Neuronal stem cell (in vitro differentiated cells): ENCODE results near the gene FAM180A.

ENCODE experiments used
- DNase-seq: peaks from one replicate; pipeline ENCODE4 v3.0.0-alpha.2; 2013; ENCODE audit warnings: low spot score
- H2AFZ ChIP-seq: one replicate; pipeline ENCODE4 v1.6.1; 2013; ENCODE audit warnings: mild to moderate bottlenecking, low read length, inconsistent platforms
- H2AK5ac ChIP-seq: 2 replicates; pipeline ENCODE4 v1.6.1; 2013; ENCODE audit warnings: low read depth, mild to moderate bottlenecking, inconsistent platforms, low read length, moderate library complexity, mixed read lengths
- H2BK120ac ChIP-seq: 2 replicates; pipeline ENCODE4 v1.6.1; 2013; ENCODE audit warnings: low read depth, mild to moderate bottlenecking, inconsistent platforms, low read length, moderate library complexity, mixed read lengths
- H2BK12ac ChIP-seq: one replicate; pipeline ENCODE4 v1.6.1; 2013; ENCODE audit warnings: low read length, inconsistent platforms
- H2BK15ac ChIP-seq: 2 replicates; pipeline ENCODE4 v1.6.1; 2013; ENCODE audit warnings: mild to moderate bottlenecking, low read length, inconsistent platforms, mixed read lengths
- H2BK5ac ChIP-seq: one replicate; pipeline ENCODE4 v1.6.1; 2013; ENCODE audit warnings: inconsistent platforms, mild to moderate bottlenecking, low read length, moderate library complexity
- H3K14ac ChIP-seq: one replicate; pipeline ENCODE4 v1.6.1; 2013; ENCODE audit warnings: low read length, inconsistent platforms
- H3K18ac ChIP-seq: 2 replicates; pipeline ENCODE4 v1.6.1; 2013; ENCODE audit warnings: low read length, inconsistent platforms
- H3K23ac ChIP-seq: 2 replicates; pipeline ENCODE4 v1.6.1; 2013; ENCODE audit warnings: low read depth, mild to moderate bottlenecking, mixed read lengths, low read length, inconsistent platforms; ENCODE audit not compliant: poor library complexity
- H3K27ac ChIP-seq: replicated peaks from 3 replicates; pipeline ENCODE4 v1.5.1; 2013; ENCODE audit warnings: low read length, inconsistent platforms
- H3K27me3 ChIP-seq, 3 experiments: 2 replicates each; pipeline ENCODE4 v1.6.1; 2013; ENCODE audit warnings: low read length in 3 of 3, mild to moderate bottlenecking in 2 of 3, inconsistent platforms in 1 of 3, low read depth in 1 of 3, mixed read lengths in 1 of 3, moderate library complexity in 1 of 3; ENCODE audit not compliant: control insufficient read depth in 3 of 3, insufficient read depth in 3 of 3
- H3K36me3 ChIP-seq, 2 donors: replicated peaks in 1 of 2; 2 replicates each; pipeline ENCODE4 v1.6.1; 2013; ENCODE audit warnings: low read length in 2 of 2; ENCODE audit not compliant: control insufficient read depth in 2 of 2, insufficient read depth in 2 of 2
- H3K4ac ChIP-seq: 2 replicates; pipeline ENCODE4 v1.6.1; 2013; ENCODE audit warnings: inconsistent platforms, mild to moderate bottlenecking, low read length, moderate library complexity
- H3K4me1 ChIP-seq, 2 donors: 1 replicate in 1 of 2; 2 replicates in 1 of 2; pipeline ENCODE4 v1.6.1; 2013; ENCODE audit warnings: low read length in 2 of 2, low read depth in 1 of 2; ENCODE audit not compliant: control insufficient read depth in 2 of 2, insufficient read depth in 1 of 2
- H3K4me2 ChIP-seq: one replicate; pipeline ENCODE4 v1.6.1; 2013; ENCODE audit warnings: mild to moderate bottlenecking, low read length, inconsistent platforms; ENCODE audit not compliant: insufficient read depth, poor library complexity, severe bottlenecking
- H3K4me3 ChIP-seq, 2 donors: 2 replicates each; pipeline ENCODE4 v1.5.1; 2013; ENCODE audit warnings: low read length in 2 of 2, mild to moderate bottlenecking in 2 of 2, inconsistent platforms in 1 of 2, moderate library complexity in 1 of 2
- H3K79me1 ChIP-seq: one replicate; pipeline ENCODE4 v1.6.1; 2013; ENCODE audit warnings: low read depth, mild to moderate bottlenecking, inconsistent platforms, low read length, moderate library complexity
- H3K9ac ChIP-seq: one replicate; pipeline ENCODE4 v1.6.1; 2013; ENCODE audit warnings: mild to moderate bottlenecking, low read depth, low read length, inconsistent platforms; ENCODE audit not compliant: poor library complexity
- H3K9me3 ChIP-seq, 2 donors: replicated peaks in 1 of 2; 2 replicates each; pipeline versions ENCODE3 to v1.6.1; 2013; ENCODE audit warnings: low read length in 2 of 2, mild to moderate bottlenecking in 2 of 2, inconsistent platforms in 1 of 2, low read depth in 1 of 2, mixed read lengths in 1 of 2, moderate library complexity in 1 of 2; ENCODE audit not compliant: control insufficient read depth in 2 of 2, insufficient read depth in 1 of 2
- H4K8ac ChIP-seq: one replicate; pipeline ENCODE4 v1.6.1; 2013; ENCODE audit warnings: low read depth, mild to moderate bottlenecking, inconsistent platforms, low read length, moderate library complexity
- H4K91ac ChIP-seq: one replicate; pipeline ENCODE4 v1.6.1; 2013; ENCODE audit warnings: low read length, low read depth, mild to moderate bottlenecking, inconsistent platforms; ENCODE audit not compliant: poor library complexity
- WGBS, 2 donors: extraction: QIAGEN DNeasy Blood & Tissue Kit; methylation state at CpG; one replicate each; pipeline ENCODE4 v1.1.7; 2013; ENCODE audit warnings: missing lambda C conversion rate in 2 of 2, mixed read lengths in 1 of 2; ENCODE audit not compliant: insufficient read length in 2 of 2, insufficient replicate concordance in 1 of 2; ENCODE audit errors: extremely low coverage in 2 of 2; 5-methylcytosine and 5-hydroxymethylcytosine counted together

The FAM180A gene

DNA sequence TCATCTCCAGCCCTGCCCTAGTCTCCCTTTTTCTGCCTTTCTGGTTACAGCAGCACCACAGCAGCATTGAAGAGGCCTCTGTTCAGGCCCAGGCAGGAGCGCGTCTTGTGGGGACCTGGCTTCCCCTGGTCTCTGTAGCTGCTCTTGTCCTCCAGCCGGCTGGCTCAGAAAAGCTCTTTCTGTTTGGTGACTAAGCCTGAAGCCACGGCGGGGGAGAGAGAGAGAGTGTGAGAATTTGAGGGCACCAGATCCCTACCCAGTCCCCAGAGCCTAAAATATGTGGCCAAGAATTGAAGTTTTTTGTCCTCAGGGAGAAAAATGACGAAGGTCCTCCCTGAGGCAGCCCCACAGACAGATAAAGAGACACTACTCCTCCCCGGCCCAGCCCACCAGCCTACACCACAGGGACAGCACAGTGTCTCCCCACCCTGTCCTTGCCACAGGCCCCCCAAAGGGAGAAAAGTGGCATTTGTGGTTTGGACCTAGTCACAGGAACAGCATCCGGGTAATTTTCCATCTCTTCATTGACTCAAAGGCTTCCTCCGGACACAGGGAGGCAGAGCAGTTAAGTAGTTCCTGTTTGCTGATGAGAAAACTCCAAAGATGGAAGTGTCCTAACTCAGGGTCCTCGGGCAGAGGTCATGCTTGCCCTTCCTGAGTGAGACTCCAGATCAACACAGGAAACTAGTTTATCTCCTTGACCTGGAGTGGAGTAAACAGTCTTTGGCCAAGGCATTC, 13.3 kb upstream of the FAM180A start:
- no peak for DNase-seq
- no peak overlapping the region for H3K23ac ChIP-seq
- H4K91ac ChIP-seq = no peak overlapping the region
- H3K9ac ChIP-seq = no peak overlapping the region
- H2BK5ac ChIP-seq = no peak overlapping the region
- H2AK5ac ChIP-seq = no peak overlapping the region
- H3K36me3 ChIP-seq = no peaks in the 10 kb centered on the region
- H2BK15ac ChIP-seq = no peak overlapping the region
- no peak overlapping the region for H4K8ac ChIP-seq
- H3K4me2 ChIP-seq = no peak overlapping the region
- H3K4me1 ChIP-seq = peaks cover 0 to 10% of the 10 kb centered on the region in 2 donors
- H2BK120ac ChIP-seq = peak overlapping the region; percentile 19
- H3K27ac ChIP-seq = no peak overlapping the region
- peak overlapping the region; percentile 9 for H3K18ac ChIP-seq
- H3K4ac ChIP-seq = no peak overlapping the region
- no peak overlapping the region for H2AFZ ChIP-seq
- H2BK12ac ChIP-seq = peak overlapping the region; percentile 26
- no peak overlapping the region for H3K4me3 ChIP-seq
- H3K27me3 ChIP-seq = peaks cover 0 to 10% (median 0%) of the 10 kb centered on the region in 3 experiments
- H3K79me1 ChIP-seq = no peaks in the 10 kb centered on the region
- H3K9me3 ChIP-seq = peaks cover 0 to 2% of the 10 kb centered on the region in 2 donors
- no CpG with 5 or more reads among the region's 10 CpGs for WGBS, 2 donors
- peak overlapping the region; percentile 25 for H3K14ac ChIP-seq

DNA sequence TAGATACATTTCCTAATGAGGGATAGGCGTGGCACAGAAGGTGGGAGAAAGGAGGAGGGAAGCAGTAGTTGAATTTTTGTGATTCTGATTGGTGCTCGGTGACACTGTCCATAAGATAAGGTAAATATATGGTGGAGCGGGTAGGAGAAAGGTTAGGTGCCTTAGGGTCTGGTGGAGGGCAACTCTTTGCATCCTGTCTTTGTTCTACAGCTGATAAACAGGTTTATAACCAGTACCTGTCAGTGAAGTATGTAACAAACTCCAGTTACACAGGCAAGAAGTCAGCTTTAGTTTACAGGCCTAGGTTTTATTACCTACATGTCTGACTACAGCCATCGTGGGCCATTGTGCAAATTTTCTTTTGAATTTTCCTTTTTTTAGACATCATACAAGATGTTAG, 10.9 kb upstream of the FAM180A start:
- Histone ChIP-seq H3K36me3 (no peaks in the 10 kb centered on the region), H3K14ac (no peak overlapping the region), H3K27ac (no peak overlapping the region), H2BK120ac (no peak overlapping the region), H3K4ac (no peak overlapping the region), H3K4me2 (no peak overlapping the region), H2AFZ (no peak overlapping the region), H2AK5ac (no peak overlapping the region), H3K4me3 (no peak overlapping the region), H3K23ac (no peak overlapping the region), H4K91ac (no peak overlapping the region), H2BK12ac (no peak overlapping the region), H3K27me3 (peaks cover 0 to 8% (median 0%) of the 10 kb centered on the region in 3 experiments), H3K18ac (no peak overlapping the region), H2BK15ac (no peak overlapping the region), H3K9ac (no peak overlapping the region), H2BK5ac (no peak overlapping the region), H3K4me1 (peaks cover 0 to 10% of the 10 kb centered on the region in 2 donors), H4K8ac (no peak overlapping the region), H3K9me3 (peaks cover 0 to 2% of the 10 kb centered on the region in 2 donors), H3K79me1 (no peaks in the 10 kb centered on the region)
- no peak for DNase-seq
- WGBS, 2 donors = no CpG with 5 or more reads among the region's 4 CpGs

DNA sequence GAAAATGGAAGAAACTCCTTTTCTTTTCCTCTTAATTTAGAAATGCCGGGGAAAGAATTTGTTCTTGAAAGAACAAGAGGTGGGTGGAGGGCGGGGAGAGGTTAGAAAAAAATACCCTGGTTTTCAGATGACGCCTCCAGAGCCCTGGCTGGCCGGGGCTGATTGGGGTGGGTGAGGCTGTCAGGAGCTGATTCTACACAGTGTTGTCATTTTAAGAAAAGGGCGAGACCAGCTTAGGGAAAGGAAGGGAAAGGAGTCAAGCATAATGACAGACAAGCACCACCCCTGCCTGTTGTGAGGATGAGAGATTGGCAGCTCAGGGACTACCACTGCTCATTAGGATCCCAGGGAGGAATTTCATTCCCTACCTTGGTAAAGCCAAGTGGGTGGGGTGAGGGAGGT, 9.9 kb upstream of the FAM180A start:
- no peak overlapping the region for H2AK5ac ChIP-seq
- no peak overlapping the region for H2AFZ ChIP-seq
- no peak overlapping the region for H2BK12ac ChIP-seq
- no peak overlapping the region for H3K27ac ChIP-seq
- H3K4ac ChIP-seq = no peak overlapping the region
- H3K4me2 ChIP-seq = no peak overlapping the region
- H2BK5ac ChIP-seq = no peak overlapping the region
- no peak overlapping the region for H3K23ac ChIP-seq
- H3K14ac ChIP-seq = no peak overlapping the region
- H3K9ac ChIP-seq = no peak overlapping the region
- no peak for DNase-seq
- peaks cover 0 to 8% (median 0%) of the 10 kb centered on the region in 3 experiments for H3K27me3 ChIP-seq
- H3K4me3 ChIP-seq = no peak overlapping the region
- WGBS, 2 donors = no CpG with 5 or more reads among the region's 5 CpGs
- H4K8ac ChIP-seq = no peak overlapping the region
- H2BK15ac ChIP-seq = no peak overlapping the region
- no peak overlapping the region for H3K18ac ChIP-seq
- no peaks in the 10 kb centered on the region for H3K36me3 ChIP-seq
- peaks cover 0 to 2% of the 10 kb centered on the region in 2 donors for H3K9me3 ChIP-seq
- no peak overlapping the region for H4K91ac ChIP-seq
- peaks cover 0 to 10% of the 10 kb centered on the region in 2 donors for H3K4me1 ChIP-seq
- no peak overlapping the region for H2BK120ac ChIP-seq
- H3K79me1 ChIP-seq = no peaks in the 10 kb centered on the region

DNA sequence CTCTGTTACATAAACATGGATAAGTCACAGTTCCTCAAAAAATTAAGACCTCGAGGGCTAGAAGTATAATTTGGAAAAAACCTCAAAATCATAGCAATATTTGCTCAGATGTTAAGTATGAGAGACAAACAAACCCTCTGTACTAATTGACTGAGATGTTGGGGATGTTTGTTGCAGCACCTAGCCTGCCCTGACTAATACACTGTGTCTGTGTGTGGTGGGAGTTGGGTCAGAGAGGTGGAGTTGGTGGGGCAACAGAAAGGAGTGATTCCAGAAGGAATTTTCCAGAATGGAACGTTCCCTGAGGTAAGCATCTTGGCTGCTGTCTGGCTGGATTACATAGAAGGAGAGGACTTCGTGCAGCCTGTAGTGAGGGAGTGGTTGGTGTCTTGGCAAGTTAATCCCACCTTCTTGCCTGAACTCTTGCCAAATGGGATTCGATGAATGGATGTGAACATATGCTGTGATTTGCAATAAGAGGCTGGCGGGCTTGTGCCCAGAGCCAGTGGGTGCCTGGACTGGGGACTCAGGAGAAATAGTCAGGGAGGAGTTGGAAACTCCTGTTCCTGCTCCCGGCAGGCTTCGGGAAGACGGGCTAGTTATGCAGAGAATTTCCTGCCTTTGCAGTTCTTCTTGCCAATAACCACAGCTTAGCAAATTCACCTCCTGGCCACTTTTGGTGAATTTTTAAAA, 9.3 kb upstream of the FAM180A start:
- H3K4me3 ChIP-seq = no peak overlapping the region
- no peak for DNase-seq
- no peak overlapping the region for H3K4me2 ChIP-seq
- WGBS, 2 donors = no CpG with 5 or more reads among the region's 8 CpGs
- H2BK15ac ChIP-seq = no peak overlapping the region
- no peaks in the 10 kb centered on the region for H3K36me3 ChIP-seq
- no peak overlapping the region for H3K14ac ChIP-seq
- H4K91ac ChIP-seq = no peak overlapping the region
- H3K27me3 ChIP-seq = peaks cover 0 to 8% (median 0%) of the 10 kb centered on the region in 3 experiments
- H2AK5ac ChIP-seq = no peak overlapping the region
- no peaks in the 10 kb centered on the region for H3K79me1 ChIP-seq
- no peak overlapping the region for H4K8ac ChIP-seq
- no peak overlapping the region for H3K4ac ChIP-seq
- H2AFZ ChIP-seq = no peak overlapping the region
- H3K9ac ChIP-seq = no peak overlapping the region
- H2BK5ac ChIP-seq = no peak overlapping the region
- H3K9me3 ChIP-seq = peaks cover 0 to 2% of the 10 kb centered on the region in 2 donors
- no peak overlapping the region for H2BK120ac ChIP-seq
- peaks cover 0 to 10% of the 10 kb centered on the region in 2 donors for H3K4me1 ChIP-seq
- no peak overlapping the region for H2BK12ac ChIP-seq
- no peak overlapping the region for H3K23ac ChIP-seq
- no peak overlapping the region for H3K18ac ChIP-seq
- H3K27ac ChIP-seq = peak overlapping the region; percentile 28
